BE2C (cell line): Measurements from ENCODE around the gene GALNT1.
A peak's percentile ranks its signal among the peaks of the same experiment; 100 is the strongest.

Experiments used
- DNase-seq: peaks from one replicate; pipeline ENCODE4 v3.0.0-alpha.2; 2020
- H3K27me3 ChIP-seq: fragments of 250-450 bp; sonication (Bioruptor Pico); 2 replicates; pipeline ENCODE4 v1.5.1; 2020; ENCODE audit warnings: mild to moderate bottlenecking
- H3K36me3 ChIP-seq: fragments of 250-450 bp; sonication (Bioruptor Pico); 2 replicates; pipeline ENCODE4 v1.5.1; 2020; ENCODE audit warnings: mild to moderate bottlenecking
- H3K4me1 ChIP-seq: fragments of 250-450 bp; sonication (Bioruptor Pico); 2 replicates; pipeline ENCODE4 v1.5.1; 2020
- H3K4me3 ChIP-seq: 2 replicates; pipeline ENCODE4 v1.5.1; 2011; ENCODE audit warnings: low read depth, low read length
- H3K9me3 ChIP-seq: fragments of 250-450 bp; sonication (Bioruptor Pico); 2 replicates; pipeline ENCODE4 v1.5.1; 2020
- TF ChIP-seq, protein P1 (sequence below): IDR thresholded peaks from 2 replicates; pipeline ENCODE4 v1.5.1; 2012; ENCODE audit warnings: mild to moderate bottlenecking, low read depth, low read length

GALNT1 gene

DNA sequence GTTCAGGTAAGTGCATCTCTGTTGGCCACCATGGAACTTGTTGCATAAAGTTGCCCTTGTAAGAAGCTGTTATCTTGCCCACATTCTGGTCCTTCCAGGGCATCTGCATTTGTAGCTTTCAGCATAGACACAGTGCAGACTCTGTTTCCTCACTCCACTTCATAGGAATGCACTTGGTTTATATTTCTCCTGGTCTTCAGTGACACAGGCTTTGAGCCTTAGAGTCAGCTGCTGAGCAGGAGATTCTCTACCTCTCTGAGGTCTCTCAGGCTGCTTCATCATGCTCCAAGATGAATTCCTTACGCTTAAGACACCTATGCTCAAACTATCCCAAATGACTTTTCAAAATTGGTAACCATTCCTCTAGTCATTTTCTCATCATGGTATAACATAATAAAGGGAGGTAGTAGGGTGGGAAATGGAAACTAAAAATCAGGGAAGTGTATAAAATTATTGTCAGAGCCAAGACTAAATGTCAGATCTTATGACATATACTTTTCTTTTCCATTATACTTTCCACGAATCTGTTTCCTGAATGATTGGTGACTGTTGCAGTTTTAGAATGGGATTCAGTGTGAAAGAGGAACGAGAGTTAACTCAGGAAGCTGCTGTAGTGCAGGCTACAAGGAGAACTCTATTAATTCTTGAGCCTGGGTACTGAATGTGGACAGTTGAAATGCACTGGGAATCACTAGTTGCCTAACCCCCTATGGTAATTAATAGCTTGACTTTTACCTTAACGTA, 72.0 kb downstream of the GALNT1 start:
- DNase-seq: no peak
- Histone ChIP-seq H3K4me1 (no peaks in the 10 kb centered on the region), H3K9me3 (no peaks in the 10 kb centered on the region), H3K27me3 (no peaks in the 10 kb centered on the region), H3K4me3 (no peak overlapping the region), H3K36me3 (no peaks in the 10 kb centered on the region)
- TF ChIP-seq, protein P1, sequence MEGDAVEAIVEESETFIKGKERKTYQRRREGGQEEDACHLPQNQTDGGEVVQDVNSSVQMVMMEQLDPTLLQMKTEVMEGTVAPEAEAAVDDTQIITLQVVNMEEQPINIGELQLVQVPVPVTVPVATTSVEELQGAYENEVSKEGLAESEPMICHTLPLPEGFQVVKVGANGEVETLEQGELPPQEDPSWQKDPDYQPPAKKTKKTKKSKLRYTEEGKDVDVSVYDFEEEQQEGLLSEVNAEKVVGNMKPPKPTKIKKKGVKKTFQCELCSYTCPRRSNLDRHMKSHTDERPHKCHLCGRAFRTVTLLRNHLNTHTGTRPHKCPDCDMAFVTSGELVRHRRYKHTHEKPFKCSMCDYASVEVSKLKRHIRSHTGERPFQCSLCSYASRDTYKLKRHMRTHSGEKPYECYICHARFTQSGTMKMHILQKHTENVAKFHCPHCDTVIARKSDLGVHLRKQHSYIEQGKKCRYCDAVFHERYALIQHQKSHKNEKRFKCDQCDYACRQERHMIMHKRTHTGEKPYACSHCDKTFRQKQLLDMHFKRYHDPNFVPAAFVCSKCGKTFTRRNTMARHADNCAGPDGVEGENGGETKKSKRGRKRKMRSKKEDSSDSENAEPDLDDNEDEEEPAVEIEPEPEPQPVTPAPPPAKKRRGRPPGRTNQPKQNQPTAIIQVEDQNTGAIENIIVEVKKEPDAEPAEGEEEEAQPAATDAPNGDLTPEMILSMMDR: no peak

DNA sequence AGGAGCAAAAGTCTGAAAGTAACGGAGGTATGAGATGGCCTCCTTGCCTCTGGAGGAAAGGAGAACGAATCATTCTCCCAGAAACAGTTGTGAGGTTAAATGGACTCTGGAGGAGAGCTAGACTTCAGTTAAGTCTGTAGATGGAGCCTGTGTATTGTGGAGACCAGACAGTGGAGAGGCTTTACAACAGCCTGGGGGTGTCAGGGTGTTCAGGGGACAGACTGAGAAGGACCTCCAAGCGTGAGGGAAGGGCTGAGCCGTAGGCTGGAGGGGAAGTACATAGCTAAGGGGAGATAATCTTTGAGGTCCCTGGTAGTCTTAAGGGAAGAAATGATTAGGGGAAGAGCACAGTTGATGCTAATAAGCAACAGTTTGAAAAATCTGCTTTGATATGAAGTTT, 76.6 kb downstream of the GALNT1 start:
- DNase-seq: no peak
- no peaks in the 10 kb centered on the region for H3K36me3 ChIP-seq
- TF ChIP-seq, protein P1: no peak
- no peaks in the 10 kb centered on the region for H3K9me3 ChIP-seq
- no peaks in the 10 kb centered on the region for H3K27me3 ChIP-seq
- H3K4me1 ChIP-seq: no peaks in the 10 kb centered on the region
- H3K4me3 ChIP-seq: no peak overlapping the region

DNA sequence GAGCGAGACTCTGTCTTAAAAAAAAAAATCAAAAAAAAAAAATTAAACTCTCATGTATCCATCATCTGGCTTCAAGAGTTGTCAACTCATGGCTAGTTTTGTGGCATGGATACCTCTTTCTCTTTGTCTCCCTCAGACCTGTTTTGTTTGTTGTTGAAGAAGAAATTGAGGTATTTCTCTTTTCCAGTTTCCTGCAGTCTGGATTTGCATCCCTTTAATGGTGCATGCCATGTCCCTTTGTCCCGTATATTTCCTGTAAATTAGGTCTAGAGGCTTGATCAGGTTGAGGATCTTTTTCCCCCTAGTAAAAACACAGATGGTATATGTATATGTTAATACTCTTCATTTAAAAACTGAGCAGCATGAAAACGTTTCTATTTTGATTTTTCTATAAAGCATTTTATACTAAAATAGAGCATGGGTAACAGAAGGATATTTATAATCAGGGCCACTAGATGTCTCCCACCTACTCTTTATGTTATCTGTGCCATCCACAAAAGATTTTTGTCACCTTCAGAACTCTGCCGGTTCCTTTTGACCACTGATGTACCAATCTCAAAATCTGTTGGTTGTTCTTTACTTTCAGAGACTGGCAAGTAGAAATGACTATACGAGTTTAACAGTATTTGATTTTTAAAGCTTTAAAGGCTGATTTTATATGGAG, 80.1 kb downstream of the GALNT1 start:
- no peaks in the 10 kb centered on the region for H3K9me3 ChIP-seq
- no peak for DNase-seq
- no peaks in the 10 kb centered on the region for H3K27me3 ChIP-seq
- no peaks in the 10 kb centered on the region for H3K36me3 ChIP-seq
- no peak overlapping the region for H3K4me3 ChIP-seq
- no peaks in the 10 kb centered on the region for H3K4me1 ChIP-seq
- TF ChIP-seq, protein P1: peak; percentile 9; the same call in 1 of the 2 replicates

DNA sequence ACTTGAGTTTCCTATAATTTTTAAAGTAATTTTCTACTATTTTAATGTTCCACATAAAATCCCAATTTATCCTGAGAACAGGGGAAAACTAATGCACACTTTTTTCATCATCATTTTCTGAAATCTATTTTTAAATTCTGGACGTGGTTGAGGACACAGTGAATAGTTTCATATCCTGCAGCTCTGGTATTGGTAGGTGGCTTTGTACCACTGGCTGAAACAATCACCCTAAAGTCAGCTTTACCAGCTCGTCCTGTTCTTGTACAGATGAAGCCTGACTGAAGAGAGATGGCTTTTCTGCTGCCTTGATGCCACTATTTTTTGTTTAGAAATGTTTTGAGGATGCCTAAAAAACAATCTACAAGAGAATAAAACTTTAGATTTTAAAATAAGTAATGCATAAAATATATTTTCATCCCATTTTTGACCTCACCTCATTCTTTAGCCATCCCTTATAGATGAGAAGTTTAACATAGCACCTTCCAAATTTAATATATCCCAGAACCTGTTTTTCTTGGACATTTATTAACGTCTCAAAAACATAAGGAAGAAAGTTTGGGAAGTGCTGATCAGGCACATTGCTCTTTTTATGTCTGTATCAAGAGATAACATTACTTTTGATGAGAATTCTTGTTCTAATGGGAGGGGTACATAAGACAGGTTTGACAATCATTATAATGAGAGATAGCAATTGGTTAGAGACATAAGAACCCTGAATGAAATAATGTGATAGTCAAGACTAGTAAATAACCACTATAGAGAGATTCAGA, 80.9 kb downstream of the GALNT1 start:
- Histone ChIP-seq H3K36me3 (no peaks in the 10 kb centered on the region), H3K27me3 (no peaks in the 10 kb centered on the region), H3K4me3 (no peak overlapping the region), H3K9me3 (no peaks in the 10 kb centered on the region), H3K4me1 (no peaks in the 10 kb centered on the region)
- DNase-seq: no peak
- TF ChIP-seq, protein P1: no peak

DNA sequence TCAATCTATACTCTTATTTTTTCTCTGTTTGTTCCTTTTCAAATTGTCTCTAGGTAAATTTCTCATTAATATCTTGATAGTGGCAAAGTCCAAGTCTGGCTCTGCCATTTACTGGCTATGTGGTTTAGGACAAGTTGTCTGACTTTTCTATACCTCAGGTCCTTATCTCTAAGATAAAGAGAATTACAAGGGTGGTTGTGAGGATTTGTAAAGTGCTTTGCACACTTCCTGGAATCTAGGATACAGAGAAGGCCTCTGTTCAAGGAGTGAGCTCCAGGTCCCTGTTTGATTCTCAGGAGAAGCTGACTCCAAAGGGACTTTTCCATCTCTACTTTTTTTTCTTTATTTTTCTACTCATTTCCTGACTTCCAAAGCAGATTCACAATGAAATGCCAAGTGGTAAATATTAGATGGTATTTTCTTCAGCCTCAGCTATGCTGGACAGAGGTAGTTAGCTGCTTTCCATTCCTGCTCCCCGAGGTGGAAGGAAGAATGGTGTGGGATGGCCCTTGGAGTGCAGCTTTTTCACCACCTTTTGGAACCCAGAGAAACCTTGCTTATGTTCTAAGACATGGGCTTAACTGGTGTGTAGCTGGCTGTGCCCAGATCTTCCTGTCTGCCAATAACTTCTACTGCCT, 90.5 kb downstream of the GALNT1 start:
- no peaks in the 10 kb centered on the region for H3K36me3 ChIP-seq

More for the DNA sequence above, 90.5 kb downstream of the GALNT1 start:
- no peak overlapping the region for H3K4me3 ChIP-seq
- no peaks in the 10 kb centered on the region for H3K4me1 ChIP-seq
- H3K27me3 ChIP-seq: no peaks in the 10 kb centered on the region
- DNase-seq: no peak
- TF ChIP-seq, protein P1: no peak
- no peaks in the 10 kb centered on the region for H3K9me3 ChIP-seq
